Body of pancreas (tissue), 4 donors: Measurements from ENCODE around the gene IL1A. TPM values are rescaled to one million over a fixed set of nuclear protein-coding genes. Genes with fewer than 3 reads are reported as not detected.

Source experiments
- ATAC-seq: fragments of 150-250 bp; one replicate; pipeline ENCODE4 v1.9.1; 2016
- DNase-seq, 4 donors: peaks; one replicate each; pipeline ENCODE4 v3.0.0-alpha.2; 2019
- H3K27ac ChIP-seq, 4 donors: fragments of 200-600 bp; sonication (generic); 1 replicate in 3 of 4; 2 replicates in 1 of 4; pipeline versions ENCODE4 v1.5.1 to v1.6.1; 2016 to 2019; ENCODE audit warnings: mild to moderate bottlenecking in 1 of 4, mixed read lengths in 1 of 4, moderate library complexity in 1 of 4
- H3K27me3 ChIP-seq, 2 donors: fragments of 200-600 bp; sonication (generic); one replicate each; pipeline ENCODE4 v1.6.0; 2016; ENCODE audit warnings: mild to moderate bottlenecking in 1 of 2
- H3K36me3 ChIP-seq, 2 donors: fragments of 200-600 bp; sonication (generic); replicated peaks in 1 of 2; 2 replicates each; pipeline ENCODE4 v1.5.1; 2016; ENCODE audit warnings: low read depth in 2 of 2; ENCODE audit not compliant: insufficient read depth in 1 of 2
- H3K4me1 ChIP-seq: fragments of 200-600 bp; sonication (generic); one replicate; pipeline ENCODE4 v1.6.0; 2016
- H3K4me3 ChIP-seq, 2 donors: fragments of 200-600 bp; sonication (generic); 1 replicate in 1 of 2; 2 replicates in 1 of 2; pipeline ENCODE4 v1.5.1; 2016 to 2019
- H3K9me3 ChIP-seq, 3 donors: fragments of 200-600 bp; sonication (generic); 1 replicate in 2 of 3; 2 replicates in 1 of 3; pipeline ENCODE4 v1.5.1; 2016
- POLR2A ChIP-seq, 3 donors: fragments of 450-650 bp; IDR thresholded peaks; one replicate each; pipeline ENCODE4 v1.6.1; 2016; ENCODE audit warnings: antibody characterized with exemption in 3 of 3, mild to moderate bottlenecking in 2 of 3
- WGBS, 2 donors: methylation state at CpG; one replicate each; pipeline ENCODE4 v1.1.5; 2017; 5-methylcytosine and 5-hydroxymethylcytosine counted together
- intact Hi-C: fragments of 100-400 bp; cut with DNase I; formaldehyde crosslinking; loops from one replicate; pipeline ENCODE4 v1.15.1; 2023
- total RNA-seq, 2 donors: library from RNA; depleted of rRNA; stranded (reverse); fragments of >200 nt; gene quantifications; one replicate each; pipeline ENCODE4 v1.1.0, GENCODE V29; 2016
- TF ChIP-seq, protein P1 (sequence below), 7 experiments: fragments of 450-650 bp in 4 of 7; fragments of 200-600 bp in 3 of 7; sonication (generic) in 3 of 7; IDR thresholded peaks; one replicate each; pipeline ENCODE4 v1.5.1; 2016 to 2019; ENCODE audit warnings: antibody characterized with exemption in 7 of 7

Gene IL1A
- total RNA-seq, 2 donors from 2014 or later, result not detected

DNA sequence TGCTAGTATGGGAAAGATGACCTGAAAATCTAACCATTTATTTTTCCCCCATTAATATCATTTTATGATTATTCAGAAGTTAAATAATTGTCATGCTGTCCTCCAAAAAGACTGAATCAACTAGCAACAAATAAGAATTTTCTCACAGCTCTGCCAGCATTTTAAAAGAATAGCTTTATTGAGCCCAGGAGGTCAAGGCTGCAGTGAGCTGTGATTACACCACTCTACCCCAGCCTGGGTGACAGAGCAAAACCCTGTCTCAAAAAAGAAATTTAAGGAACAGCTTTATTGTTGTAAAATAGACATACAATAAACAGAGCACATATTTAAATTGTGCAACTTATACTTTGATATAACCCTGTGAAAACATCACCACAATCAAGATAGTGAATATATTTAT, 24.8 kb upstream of the IL1A start:
- Histone ChIP-seq H3K4me3 (no peak overlapping the region), H3K36me3 (no peaks in the 10 kb centered on the region), H3K27ac (peak overlapping the region in 2 of 4 donors; percentile 3 to 20), H3K27me3 (no peaks in the 10 kb centered on the region), H3K9me3 (no peaks in the 10 kb centered on the region), H3K4me1 (peaks cover 26% of the 10 kb centered on the region)
- no peak for ATAC-seq
- no peak for DNase-seq
- TF ChIP-seq, protein P1, sequence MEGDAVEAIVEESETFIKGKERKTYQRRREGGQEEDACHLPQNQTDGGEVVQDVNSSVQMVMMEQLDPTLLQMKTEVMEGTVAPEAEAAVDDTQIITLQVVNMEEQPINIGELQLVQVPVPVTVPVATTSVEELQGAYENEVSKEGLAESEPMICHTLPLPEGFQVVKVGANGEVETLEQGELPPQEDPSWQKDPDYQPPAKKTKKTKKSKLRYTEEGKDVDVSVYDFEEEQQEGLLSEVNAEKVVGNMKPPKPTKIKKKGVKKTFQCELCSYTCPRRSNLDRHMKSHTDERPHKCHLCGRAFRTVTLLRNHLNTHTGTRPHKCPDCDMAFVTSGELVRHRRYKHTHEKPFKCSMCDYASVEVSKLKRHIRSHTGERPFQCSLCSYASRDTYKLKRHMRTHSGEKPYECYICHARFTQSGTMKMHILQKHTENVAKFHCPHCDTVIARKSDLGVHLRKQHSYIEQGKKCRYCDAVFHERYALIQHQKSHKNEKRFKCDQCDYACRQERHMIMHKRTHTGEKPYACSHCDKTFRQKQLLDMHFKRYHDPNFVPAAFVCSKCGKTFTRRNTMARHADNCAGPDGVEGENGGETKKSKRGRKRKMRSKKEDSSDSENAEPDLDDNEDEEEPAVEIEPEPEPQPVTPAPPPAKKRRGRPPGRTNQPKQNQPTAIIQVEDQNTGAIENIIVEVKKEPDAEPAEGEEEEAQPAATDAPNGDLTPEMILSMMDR (IDR thresholded peaks at IDR 0.05), result no peak
- no peak for TF ChIP-seq POLR2A (IDR thresholded peaks at IDR 0.05)
- intact Hi-C loops, result no loop called here

GRCh38 chr2:112807233-112807807, 23.0 kb upstream of the IL1A start:
- Histone ChIP-seq H3K4me3 (no peak overlapping the region), H3K4me1 (peaks cover 10% of the 10 kb centered on the region), H3K27ac (no peak overlapping the region), H3K9me3 (no peaks in the 10 kb centered on the region), H3K27me3 (no peaks in the 10 kb centered on the region), H3K36me3 (no peaks in the 10 kb centered on the region)
- no peak for DNase-seq
- intact Hi-C loops, result no loop called here
- 89 to 98% methylated on average over 3 of the region's 3 CpGs for WGBS, 2 donors
- TF ChIP-seq POLR2A (IDR thresholded peaks at IDR 0.05), result no peak
- TF ChIP-seq, protein P1 (IDR thresholded peaks at IDR 0.05), result no peak
- no peak for ATAC-seq

DNA sequence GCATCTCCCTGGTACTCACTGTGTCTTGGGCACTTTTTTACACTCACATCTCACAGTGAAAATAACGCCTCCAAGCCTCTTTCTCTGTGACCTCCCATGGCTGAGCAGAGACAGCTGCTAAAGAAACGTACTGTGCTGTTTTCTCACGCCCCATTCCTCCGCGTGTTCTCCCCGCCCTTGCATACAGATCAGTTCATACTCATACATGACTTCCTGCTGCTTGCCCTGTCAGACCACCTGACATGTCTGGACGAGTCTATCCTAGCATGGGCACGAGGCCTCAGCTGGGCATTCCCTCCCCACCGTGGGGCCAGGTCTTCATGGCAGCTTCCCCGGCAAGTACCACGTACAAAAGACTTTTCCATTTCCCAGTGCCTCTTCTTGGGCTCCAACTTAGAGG, 21.2 kb upstream of the IL1A start:
- ATAC-seq, result no peak
- Histone ChIP-seq H3K4me1 (no peaks in the 10 kb centered on the region), H3K36me3 (no peaks in the 10 kb centered on the region), H3K9me3 (no peaks in the 10 kb centered on the region), H3K4me3 (no peak overlapping the region), H3K27me3 (no peaks in the 10 kb centered on the region), H3K27ac (no peak overlapping the region)
- 89 to 94% methylated on average over 11 of the region's 11 CpGs for WGBS, 2 donors
- intact Hi-C loops, result no loop called here
- no peak for DNase-seq
- TF ChIP-seq, protein P1 (IDR thresholded peaks at IDR 0.05), result no peak
- TF ChIP-seq POLR2A (IDR thresholded peaks at IDR 0.05), result no peak

DNA sequence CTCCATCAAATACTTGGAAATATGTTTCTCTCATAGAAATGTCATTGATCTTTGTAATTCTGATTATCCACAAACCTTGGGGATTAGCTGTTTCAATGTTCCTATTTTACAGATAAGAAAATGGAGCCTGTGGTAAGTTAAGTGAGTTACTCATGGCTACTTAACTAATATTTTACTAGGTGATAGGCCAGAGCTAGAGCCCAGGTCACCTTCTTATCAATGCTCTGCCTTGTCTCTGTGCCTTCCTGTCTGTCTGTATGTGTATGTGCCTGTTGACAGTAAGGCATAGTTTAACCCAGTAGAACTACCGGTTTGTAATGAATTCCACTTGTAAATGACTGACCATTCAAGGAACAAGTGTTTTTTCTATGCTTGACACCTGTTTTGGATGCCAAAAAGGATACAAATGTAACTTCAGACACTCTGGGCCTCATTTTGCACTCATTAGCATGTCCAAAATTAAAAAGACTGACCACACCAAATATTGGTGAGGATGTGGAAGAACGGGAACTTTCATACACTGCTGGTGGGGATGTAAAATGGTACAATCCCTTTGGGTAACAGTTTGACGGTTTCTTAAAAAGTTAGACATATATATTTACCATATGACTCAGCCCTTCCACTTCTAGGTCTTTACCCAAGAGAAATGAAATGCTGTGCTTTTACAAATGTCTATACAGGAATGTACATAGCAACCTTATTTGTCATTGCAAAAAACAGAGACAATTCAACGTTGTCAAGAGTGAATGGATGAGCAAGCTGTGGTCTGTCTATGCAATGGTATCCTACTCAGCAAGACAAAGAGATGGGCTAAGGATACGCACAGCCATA, 19.6 kb upstream of the IL1A start:
- Histone ChIP-seq H3K4me3 (no peak overlapping the region), H3K9me3 (no peaks in the 10 kb centered on the region), H3K4me1 (no peaks in the 10 kb centered on the region), H3K27ac (peak overlapping the region in 1 of 4 donors; percentile 25), H3K27me3 (no peaks in the 10 kb centered on the region), H3K36me3 (no peaks in the 10 kb centered on the region)
- TF ChIP-seq, protein P1 (IDR thresholded peaks at IDR 0.05), result no peak
- TF ChIP-seq POLR2A (IDR thresholded peaks at IDR 0.05), result no peak
- no peak for DNase-seq
- 59 to 62% methylated on average over 5 of the region's 5 CpGs for WGBS, 2 donors
- peak; percentile 27 for ATAC-seq
- intact Hi-C loops, result no loop called here
